ENCODE results near the gene FAH.

DNA sequence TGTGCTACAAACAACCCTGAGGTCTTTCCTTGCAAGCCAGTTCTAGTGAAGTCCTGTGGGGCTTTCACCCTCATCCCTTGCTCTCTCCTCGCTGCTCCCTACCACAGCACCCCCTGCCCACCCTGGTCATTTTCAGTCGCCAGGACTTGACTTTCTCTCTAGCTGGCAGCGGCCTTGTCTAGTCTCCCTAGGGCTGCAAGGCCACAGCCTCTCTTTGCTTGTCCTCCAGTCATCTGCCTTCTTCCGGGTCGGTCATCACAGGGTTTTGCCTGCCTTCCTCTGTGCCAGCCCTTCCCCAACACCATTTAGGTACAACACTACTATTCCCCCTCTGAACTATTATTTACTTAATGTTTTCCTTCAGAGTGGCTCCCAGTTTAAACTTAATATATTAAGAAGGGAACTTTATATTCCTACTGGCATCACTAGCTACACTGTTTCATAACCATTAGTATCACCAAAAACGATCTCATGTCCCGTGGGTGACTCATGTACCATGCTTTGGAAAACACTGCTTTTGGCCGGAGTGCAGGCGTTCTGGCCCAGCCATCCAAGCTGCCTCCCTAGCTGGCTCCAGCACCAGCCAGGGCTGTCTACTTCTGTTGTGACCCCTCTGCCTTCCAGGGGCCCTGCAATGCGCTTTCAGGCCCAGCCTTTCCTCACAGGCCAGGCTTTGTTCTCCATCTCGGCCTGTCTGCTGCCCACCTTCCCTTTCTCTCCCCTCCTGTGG lies 21.4 kb downstream of the FAH start:
- no peak for TF ChIP-seq RAD21 (conservative IDR thresholded peaks at IDR 0.05)
- TF ChIP-seq, protein P1, sequence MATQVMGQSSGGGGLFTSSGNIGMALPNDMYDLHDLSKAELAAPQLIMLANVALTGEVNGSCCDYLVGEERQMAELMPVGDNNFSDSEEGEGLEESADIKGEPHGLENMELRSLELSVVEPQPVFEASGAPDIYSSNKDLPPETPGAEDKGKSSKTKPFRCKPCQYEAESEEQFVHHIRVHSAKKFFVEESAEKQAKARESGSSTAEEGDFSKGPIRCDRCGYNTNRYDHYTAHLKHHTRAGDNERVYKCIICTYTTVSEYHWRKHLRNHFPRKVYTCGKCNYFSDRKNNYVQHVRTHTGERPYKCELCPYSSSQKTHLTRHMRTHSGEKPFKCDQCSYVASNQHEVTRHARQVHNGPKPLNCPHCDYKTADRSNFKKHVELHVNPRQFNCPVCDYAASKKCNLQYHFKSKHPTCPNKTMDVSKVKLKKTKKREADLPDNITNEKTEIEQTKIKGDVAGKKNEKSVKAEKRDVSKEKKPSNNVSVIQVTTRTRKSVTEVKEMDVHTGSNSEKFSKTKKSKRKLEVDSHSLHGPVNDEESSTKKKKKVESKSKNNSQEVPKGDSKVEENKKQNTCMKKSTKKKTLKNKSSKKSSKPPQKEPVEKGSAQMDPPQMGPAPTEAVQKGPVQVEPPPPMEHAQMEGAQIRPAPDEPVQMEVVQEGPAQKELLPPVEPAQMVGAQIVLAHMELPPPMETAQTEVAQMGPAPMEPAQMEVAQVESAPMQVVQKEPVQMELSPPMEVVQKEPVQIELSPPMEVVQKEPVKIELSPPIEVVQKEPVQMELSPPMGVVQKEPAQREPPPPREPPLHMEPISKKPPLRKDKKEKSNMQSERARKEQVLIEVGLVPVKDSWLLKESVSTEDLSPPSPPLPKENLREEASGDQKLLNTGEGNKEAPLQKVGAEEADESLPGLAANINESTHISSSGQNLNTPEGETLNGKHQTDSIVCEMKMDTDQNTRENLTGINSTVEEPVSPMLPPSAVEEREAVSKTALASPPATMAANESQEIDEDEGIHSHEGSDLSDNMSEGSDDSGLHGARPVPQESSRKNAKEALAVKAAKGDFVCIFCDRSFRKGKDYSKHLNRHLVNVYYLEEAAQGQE (IDR thresholded peaks at IDR 0.05; ENCODE audit: borderline replicate concordance), result no peak
- TF ChIP-seq, protein P2, sequence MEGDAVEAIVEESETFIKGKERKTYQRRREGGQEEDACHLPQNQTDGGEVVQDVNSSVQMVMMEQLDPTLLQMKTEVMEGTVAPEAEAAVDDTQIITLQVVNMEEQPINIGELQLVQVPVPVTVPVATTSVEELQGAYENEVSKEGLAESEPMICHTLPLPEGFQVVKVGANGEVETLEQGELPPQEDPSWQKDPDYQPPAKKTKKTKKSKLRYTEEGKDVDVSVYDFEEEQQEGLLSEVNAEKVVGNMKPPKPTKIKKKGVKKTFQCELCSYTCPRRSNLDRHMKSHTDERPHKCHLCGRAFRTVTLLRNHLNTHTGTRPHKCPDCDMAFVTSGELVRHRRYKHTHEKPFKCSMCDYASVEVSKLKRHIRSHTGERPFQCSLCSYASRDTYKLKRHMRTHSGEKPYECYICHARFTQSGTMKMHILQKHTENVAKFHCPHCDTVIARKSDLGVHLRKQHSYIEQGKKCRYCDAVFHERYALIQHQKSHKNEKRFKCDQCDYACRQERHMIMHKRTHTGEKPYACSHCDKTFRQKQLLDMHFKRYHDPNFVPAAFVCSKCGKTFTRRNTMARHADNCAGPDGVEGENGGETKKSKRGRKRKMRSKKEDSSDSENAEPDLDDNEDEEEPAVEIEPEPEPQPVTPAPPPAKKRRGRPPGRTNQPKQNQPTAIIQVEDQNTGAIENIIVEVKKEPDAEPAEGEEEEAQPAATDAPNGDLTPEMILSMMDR (IDR thresholded peaks at IDR 0.05; ENCODE audit: poor library complexity, severe bottlenecking), result no peak

Data from neural cell (in vitro differentiated cells).